Islet precursor cell (in vitro differentiated cells): ENCODE results near the gene TSC22D4.
A peak's percentile ranks its signal among the peaks of the same experiment; 100 is the strongest.
"Not testable (repeated sequence)": the region's sequence is repeated elsewhere in the genome, so short reads cannot be mapped to it uniquely, and the experiment has no call there.

Source experiments
- DNase-seq: peaks from one replicate; pipeline ENCODE4 v3.0.0-alpha.2; 2018

TSC22D4 gene

DNA sequence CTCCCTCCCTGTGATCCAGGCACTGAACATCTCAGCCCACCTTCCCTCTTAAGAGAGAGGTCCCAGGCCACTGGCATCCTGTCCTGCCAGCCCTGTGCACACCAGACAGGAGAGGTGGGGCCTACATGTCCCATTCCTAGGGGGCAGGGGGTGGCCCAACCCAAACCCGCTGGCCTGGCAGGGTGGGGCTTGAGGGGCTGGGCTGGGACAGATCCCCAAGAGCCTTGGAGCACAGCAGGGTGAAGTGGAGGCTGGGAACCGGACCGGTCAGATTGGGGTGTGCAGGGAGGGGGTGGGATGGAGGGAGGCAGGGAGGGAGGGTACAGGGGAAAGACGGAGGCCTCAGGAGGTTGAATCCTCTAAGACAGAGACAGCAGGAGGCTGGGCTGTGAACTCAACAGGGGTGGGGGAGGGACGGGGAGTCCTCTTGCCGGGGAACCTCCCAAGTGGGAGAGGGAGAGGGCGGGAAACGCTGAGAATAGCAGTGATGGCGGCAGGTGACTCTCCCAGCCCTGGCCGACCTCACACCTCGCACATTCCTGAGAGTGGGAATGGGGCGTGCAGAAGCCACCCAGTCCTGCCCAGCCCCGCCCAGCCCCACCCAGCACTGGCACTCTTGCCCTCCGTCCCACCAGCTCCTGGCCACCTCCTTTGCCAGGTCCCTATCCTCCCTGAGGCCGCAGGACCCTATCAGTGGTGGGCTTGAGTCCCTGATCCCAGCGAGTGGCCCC, 6.7 kb downstream of the TSC22D4 start:
- no peak for DNase-seq

DNA sequence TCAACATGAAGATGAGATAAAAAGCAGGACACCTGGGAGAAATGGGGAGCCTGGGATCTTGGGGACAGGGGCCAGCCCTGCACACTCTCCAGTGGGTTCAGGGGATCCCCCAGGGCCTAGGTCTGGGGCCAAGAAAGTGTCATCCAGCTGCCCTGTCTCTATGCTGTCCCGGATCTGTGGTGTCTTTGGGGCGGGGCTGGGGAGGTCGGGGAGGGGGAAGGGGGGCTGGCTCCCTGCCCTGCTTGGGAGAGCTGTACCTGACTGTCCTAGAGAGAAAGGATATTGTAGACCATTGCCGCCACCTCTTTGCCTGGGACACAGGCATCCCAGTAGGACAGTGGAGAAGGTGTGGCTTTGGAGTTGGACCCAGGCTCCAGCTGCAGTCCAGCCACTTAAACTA, 8.0 kb downstream of the TSC22D4 start:
- no peak for DNase-seq

DNA sequence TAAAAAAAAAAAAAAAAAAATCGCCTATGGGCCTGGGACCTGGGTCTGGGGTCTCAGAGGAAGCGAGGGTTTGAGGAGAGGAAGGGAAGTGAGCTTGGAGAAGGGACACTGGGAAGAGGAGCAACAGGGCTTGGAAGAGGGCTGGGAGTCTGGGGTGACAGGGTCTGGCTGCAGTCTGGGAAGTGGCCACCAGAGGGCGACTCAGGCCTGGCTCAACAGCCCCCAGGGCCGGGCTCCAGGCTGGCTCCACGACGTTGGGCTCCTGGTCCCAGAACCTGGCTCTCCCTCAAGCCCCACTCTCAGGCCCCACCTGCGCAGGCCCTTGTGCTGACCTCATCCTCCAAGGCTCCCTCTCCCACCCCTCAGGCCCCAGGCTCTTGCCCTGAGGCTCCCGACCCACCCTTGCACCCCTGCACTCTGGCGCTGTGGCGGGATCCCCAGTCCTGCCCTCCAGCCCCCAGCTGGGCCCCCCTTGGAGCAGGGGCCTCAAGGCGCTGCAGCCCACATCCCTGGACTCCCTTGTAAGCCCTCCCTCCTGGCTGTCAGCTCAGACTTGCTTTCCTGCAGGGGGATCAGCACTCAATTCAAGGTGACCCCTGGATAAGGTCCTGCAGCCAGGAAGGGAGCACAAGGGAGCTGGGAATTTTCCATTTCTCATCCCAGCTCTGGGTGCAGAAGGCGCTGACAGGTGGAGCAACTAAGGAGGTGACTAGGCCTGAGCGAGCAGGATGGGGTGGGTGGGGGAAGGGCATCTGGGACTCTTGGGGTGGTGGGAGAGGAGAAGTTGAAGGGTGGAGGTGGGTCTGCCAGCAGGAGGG, 9.6 kb downstream of the TSC22D4 start:
- peak; percentile 91 for DNase-seq

DNA sequence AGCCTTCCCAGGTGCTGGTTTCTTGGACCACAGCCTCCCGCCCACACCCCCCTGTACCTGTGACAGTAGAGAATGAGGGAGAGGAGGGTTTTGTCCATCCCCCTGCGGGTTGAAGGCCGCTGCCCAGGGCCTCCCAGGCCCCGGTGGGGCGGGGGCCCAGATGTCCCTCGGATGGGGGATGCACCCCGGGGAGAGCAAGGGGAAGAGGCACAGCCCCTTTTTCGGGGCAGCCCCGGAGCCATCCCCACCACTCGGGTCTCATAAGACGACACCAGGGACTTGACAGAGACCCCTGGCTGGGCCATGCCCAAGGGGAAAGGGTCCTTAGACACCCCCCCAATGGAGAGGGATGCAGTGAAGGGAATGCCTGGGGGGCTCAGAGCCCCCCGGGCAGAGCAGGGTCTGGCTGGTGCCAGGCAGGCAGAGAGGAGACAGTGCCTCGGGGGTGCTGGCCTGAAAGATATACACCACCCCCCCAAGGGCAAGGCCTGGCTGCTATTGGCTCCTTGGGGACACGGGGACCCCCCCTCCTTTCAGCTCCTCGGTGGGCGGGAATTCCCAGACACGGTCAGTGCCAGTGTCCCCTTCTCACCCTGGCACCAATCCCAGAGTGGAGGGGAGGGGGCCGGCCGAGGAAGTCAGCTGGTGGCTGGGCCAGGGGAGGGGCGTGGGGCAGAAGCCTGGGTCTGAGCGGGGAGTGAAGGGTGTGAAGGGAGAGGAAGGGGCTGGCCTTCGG, 11.2 kb downstream of the TSC22D4 start:
- DNase-seq, result no peak

DNA sequence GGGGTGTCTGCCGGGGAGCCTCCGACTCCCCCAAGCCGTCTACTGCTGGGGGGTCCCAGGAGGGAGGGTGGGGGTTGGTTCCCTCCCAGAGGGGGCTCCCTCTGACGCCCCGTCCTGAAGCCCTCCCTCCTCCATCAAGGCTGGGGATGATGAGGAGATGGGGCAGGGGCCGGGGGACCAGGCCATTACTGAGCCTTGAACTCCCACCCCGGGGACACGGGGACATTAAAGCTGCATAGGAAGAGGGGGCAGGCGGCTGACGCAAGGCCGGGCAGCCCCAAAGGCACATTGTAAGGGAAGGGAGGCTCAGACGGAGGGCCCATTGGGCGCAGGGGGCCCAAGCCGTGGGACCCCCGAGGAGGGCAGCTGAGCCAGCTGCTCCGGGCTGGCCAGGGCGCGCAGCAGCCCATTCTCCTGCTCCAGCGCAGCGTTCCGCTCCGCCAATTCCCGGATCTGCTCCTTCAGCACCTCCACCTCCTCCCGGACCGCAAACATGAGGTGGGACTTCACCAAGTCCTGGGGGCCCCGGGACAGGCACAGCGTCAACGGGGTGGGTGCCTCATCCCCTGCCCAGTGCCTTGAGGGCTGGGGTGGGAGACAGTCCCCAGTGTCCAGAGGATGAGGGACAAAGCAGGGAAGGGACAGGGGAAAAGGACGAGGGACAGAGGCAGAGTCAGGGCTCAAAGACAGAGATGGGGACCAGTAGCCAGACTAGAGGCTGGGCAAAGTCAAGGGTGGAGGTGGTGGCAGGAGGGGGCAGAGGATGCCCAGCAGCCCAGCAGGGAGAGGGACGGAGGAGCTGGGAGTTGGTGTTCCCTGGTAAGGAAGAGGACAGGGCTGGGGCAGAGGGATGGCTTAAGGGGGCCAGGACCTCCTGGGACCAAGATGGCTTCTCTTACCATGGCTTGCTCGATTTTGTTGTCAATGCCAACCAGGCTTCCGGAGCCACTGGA, 12.1 kb downstream of the TSC22D4 start:
- no peak for DNase-seq

DNA sequence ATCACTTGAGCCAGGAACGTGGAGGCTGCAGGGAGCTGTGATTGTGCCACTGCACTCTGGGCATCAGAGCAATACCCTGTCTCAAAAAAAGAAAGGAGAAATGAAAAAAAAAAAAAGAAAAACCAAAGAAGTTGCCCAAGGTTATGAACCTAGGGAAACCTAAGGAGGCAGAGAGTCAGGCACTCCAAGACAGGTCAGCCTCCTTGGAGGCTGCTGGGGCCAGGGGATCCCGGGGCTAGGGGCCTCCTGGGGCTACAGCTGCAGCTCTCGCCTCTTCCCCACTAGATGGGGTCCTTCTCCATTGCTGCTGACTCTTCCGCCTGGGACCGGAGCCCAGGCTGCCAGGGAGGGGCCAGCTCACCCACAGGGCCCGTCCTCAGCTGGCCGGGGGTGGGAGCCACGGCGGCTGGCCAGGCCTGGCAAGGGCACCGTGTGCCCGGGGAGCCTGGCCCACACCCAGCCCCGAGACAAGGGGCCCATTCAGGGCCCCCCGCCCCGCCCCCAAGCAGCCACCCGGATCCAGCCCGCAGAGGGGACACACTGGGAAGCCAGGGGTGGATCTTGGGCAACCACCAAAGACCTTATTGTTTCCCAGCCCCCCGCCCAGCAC, 13.2 kb downstream of the TSC22D4 start:
- DNase-seq, result peak; percentile 83

DNA sequence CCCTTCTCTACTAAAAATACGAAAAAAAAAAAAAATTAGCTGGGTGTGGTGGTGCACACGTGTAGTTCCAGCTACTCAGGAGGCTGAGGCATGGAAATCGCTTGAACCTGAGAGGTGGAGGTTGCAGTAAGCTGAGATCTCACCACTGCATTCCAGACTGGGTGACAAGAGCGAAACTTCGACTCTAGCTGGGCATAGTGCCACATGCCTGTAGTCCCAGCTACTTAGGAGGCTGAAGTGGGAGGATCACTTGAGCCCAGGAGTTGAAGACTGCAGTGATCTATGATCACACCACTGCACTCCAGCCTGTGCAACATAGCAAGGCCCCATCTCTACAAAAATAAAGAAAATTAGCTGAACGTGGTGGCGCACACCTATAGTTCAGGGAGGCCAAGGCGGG, 13.7 kb downstream of the TSC22D4 start:
- DNase-seq, result no peak

DNA sequence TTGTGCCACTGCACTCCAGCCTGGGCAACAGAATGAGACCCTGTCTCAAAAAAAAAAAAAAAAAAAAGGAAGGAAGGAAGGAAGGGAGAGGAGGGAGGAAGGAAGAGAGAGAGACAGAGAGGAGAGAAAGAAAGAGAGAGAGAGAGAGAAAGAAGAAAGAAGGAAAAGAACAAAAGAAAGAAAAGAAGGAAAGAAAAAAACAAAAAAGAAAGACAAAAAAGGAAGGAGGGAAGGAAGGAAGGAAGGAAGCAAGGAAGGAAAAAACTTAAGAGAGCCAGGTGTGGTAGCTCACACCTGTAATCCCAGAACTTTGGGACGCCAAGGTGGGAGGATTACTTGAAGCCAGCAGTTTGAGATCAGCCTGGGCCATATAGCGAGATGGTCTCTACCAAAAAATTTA, 14.2 kb downstream of the TSC22D4 start:
- no peak for DNase-seq

DNA sequence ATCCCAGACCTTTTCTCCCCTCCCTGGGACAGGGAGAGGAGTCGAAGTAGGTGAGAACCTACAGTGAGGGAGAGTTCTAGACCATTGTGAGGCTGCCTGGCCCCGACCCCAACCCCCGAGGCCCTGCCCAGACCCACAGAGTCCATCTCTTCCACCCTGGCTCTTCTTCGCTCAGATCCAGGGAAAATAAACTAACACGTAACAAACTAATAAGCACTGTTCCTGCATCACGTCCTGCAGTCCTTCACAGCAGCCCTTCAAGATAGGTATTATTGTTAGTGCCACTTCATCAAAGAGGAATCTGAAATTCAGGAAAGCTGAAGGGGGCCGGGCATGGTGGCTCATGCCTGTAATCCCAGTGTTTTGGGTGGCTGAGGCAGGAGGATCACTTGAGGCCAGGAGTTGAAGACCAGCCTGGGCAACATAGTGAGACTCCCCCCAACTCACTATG, 14.8 kb downstream of the TSC22D4 start, which contains the start of gene SPACDR:
Gene SPACDR, minus strand, starts transcription at position 51 of the 451 bp plus-strand sequence. CDS start 235 bp downstream, outside the sequence.
- DNase-seq, result no peak

DNA sequence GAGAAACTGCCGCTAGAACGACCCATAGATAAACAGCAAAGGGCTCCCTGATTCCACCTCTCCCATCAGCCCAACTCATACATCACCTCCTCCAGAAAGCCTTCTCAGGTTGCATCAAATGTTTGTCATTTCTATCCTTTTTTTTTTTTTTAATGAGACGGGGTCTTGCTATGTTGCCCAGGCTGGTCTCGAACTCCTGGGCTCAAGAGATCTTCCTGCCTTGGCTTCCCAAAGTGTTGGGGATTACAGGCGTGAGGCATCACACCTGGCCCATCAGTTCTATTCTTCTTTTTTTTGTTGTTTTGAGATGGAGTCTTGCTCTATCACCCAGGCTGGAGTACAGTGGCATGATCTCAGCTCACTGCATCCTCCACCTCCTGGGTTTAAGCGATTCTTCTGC, 22.0 kb downstream of the TSC22D4 start:
- DNase-seq, result no peak

DNA sequence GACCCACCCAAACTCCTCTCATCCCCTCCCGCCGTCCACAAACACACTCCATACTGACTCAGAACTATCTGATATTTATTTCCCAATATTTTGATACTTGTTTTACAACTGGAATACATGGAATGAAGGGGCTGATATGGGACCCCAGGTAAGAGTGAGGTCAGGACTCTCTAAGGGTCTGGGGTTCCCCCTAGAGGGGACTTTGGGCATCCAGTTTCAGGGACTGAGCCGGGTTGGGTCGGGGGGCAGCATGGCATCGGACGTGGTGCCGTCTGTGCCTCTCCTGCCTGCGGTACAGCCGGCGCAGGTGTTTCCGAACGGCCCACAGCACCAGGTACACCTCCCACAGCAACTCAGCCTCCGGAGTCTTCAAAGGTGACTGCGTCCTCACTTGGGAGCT, 22.5 kb downstream of the TSC22D4 start:
- DNase-seq, result no peak

DNA sequence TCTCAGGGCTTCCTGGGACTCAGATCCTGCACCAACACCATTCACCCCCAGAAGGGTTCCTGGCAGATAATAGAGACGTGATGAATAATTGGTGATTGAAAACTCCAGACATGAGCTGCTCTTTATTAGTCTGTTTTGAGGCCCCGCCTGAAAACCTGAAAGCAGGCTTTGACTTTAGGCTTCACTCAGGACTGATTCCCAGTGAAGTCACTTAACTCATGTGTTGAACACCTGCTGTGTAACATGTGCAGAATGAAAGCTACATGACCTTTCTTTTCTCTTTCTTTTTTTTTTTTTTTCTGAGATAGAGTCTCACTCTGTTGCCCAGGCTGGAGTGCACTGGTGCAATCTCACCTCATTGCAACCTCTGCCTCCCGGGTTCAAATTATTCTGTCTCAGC, 23.8 kb downstream of the TSC22D4 start:
- no peak for DNase-seq

DNA sequence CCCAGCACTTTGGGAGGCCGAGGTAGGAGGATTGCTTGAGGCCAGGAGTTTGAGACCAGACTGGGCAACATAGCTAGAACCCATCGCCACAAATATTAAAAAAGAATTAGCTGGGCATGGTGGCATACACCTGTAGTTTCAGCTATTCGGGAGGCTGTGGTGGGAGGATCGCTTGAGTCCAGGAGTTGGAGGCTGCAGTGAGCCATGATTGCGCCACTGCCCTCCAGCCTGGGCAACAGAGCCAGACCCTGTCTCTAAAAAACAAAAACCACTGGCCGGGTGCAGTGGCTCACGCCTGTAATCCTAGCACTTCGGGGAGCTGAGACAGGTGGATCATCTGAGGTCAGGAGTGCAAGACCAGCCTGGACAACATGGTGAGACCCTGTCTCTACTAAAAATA, 25.2 kb downstream of the TSC22D4 start:
- DNase-seq, result not testable (repeated sequence)

DNA sequence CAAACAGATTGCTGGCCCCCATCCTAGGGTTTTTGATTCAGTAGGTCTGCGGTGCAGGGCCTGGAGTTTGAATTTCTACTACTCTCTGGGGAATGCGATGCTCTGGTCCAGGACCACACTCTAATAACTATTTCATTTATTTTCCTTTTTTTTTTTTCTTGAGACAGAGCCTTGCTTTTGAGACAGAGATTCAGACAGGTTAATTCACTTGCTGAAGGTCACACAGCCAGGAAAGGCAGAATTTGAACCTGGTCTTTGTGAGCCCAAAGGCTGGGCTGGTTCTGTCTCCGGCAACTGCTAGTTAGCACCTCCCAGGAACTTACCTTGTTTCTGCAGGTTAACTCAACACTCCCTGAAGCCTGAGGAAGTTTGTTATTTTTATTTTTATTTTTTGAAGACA, 26.5 kb downstream of the TSC22D4 start:
- no peak for DNase-seq

DNA sequence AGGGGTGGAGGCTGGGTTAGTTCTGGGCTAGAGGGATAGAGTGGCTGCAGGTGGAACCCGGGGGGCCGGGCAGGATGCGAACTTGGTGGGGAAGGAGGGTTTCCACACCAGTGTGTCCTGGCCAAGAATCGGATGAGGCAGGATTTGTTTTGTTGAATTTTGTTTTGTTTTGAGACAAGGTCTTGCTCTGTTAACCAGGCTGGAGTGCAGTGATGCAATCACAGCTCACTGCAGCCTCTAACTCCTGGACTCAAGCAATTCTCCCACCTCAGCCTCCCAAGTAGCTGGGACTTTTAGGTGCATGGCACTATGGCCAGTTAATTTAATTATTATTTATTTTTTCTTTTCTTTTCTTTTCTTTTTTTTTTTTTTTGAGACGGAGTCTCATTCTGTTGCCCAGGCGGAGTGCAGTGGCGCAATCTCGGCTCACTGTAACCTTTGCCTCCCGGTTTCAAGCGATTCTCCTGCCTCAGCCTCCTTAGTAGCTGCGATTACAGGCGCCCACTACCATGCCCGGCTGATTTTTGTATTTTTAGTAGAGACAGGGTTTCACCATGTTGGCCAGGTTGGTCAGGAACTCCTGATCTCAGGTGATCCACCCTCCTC, 29.7 kb downstream of the TSC22D4 start:
- no peak for DNase-seq

DNA sequence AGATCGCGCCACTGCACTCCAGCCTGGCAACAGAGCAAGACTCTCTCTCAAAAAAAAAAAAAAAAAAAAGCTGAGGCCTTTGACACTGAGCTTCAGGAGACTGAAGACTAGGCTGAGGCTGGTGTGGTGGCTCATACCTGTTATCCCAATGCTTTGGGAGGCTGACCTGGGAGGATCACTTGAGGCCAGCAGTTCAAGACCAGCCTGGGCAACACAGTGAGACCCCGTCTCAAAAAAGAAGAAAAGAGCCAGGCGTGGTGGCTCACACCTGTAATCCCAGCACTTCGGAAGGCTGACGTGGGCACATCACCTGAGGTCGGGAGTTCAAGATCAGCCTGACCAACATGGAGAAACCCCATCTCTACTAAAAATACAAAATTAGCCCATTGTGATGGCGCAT, 31.7 kb downstream of the TSC22D4 start:
- DNase-seq, result not testable (repeated sequence)

DNA sequence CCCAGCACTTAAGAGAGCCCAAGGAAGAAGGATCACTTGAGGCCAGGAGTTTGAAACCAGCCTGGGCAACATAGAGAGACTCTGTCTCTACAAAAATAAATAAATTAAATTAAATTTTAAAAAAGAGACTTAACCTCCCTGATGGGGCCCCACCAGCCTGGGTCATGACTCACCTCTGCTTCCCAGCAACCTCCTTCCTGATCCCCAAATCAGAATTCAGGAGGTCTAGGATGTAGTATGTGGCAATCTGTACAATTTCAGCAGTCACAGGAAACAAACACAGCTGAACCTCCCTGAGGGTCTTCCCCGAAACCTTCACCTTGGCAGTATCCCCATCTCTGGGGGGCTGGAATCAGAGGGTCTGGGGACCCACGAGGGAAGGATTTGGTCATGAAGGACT, 33.0 kb downstream of the TSC22D4 start:
- DNase-seq, result no peak

DNA sequence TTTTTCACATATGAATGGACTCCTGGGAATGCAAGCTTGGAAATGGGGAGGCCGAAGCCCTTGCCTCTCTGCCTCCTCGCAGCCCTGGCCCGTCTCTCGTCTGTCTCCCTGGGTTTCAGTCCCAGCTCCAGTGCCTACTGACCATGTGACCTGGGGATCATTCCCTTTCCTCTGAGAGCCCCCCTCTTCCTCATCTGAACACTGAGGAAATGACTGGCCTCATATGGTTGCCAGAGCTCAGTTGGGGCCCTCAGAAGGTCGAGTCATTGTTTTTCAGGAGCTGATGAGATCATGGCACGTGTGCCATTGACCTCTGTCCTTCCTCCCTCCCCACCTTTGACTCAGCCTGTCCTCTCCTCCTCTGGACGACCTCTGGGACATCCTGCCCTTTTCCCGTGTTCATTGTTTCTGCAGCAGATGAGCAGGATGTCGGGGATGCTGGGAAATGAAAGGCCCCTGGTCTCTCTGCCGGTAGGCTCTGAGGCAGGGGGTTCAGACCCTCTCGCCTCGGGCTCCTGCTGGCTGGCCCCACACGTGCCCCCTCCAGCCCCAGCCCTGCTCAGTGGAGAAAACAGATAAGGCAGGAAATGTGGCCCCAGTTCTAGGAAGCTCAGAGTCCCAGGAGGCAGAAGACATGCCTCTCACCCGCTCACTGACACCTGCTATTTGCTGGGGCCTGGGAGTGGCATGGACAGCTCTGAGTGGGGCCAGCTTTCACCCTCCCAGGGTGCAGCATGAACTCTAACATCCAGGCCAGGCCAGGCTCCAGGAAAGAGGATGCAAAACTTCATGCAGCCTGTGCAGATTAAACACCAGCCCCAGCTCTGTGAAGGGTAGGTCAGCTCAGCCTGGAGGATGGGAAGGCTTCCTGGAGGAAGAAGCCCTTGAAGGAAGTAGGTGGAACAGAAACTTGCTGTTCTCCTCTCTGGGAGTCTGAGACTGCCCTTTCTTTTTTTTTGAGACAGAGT, 34.4 kb downstream of the TSC22D4 start:
- DNase-seq, result peak; percentile 72

DNA sequence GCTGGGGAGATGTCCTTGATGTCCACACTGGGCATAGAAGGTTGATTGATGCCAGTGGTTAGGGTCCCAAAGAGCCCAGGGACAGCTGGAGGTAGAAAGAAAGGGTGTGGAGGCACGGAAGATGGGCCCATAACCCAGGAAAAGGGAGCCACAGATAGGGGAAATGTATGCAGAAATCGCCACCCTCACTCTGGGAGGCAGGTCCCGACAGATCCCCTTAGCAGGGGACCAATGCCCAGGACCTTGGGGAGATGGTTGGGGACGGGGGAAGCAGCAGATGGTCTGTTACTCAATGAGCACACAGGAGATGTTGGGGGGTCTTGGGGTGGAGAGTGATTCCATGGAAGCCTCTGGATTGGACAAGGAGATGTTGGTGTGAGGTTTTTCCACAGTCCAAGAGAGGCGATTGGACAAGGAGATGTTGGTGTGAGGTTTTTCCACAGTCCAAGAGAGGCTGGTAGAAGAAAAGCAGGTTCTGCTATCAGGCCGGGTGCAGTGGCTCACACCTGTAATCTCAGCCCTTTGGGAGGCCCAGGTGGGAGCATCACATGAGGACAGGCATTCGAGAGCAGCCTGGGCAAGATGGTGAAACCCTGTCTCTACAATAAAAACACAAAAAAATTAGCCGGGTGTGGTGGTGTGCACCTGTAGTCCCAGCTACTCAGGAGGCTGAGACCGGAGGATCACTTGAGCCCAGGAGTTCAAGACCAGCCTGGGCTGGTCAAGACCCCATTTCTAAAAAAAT, 35.7 kb downstream of the TSC22D4 start:
- DNase-seq, result no peak
